ENCODE results near the gene NUP188.

DNA sequence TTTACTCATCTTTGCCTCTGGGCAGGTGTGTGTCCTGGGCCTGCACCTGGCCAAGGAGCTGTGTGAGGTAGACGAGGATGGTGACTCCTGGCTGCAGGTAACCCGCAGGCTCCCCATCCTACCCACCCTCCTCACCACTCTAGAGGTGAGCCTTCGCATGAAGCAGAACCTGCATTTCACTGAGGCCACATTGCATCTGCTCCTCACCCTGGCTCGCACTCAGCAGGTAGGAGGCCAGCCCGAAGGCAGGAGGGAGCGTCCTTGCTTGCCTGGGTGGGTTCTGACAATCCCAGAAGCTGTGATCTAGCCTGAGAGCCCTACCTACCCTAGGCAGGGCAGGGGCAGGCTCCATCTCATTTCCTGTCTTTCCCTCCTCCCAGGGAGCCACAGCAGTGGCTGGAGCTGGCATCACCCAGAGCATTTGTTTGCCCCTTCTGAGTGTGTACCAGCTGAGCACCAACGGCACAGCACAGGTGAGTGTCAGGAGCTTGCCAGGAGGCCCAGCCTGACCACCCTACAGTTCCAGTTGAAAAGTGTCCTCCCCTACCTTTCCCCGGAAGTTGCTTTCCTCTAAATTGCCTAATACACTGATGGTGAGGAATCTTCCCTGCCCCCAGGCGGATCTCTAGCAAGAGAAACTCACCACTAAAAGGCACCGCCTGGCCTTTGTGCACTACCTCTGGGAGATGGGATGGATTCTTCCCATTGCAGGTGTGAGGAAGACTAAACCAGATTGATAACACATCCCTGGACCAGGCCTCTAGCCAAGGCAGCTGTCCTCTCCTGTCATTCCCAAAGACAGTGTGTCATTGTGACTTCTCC, 54.2 kb downstream of the NUP188 start:
- TF ChIP-seq ZNF565 (CRISPR knock-in tag; conservative IDR thresholded peaks at IDR 0.05; ENCODE audit: low read depth) (no peak), ZFP30 (CRISPR knock-in tag; IDR thresholded peaks at IDR 0.05) (no peak), RARB (CRISPR knock-in tag; IDR thresholded peaks at IDR 0.05) (no peak), POU6F1 (CRISPR knock-in tag; IDR thresholded peaks at IDR 0.05; ENCODE audit: borderline replicate concordance, low read depth) (no peak), ZC3H10 (CRISPR knock-in tag; IDR thresholded peaks at IDR 0.05) (no peak), ARNTL (CRISPR knock-in tag; IDR thresholded peaks at IDR 0.05; ENCODE audit: borderline replicate concordance, low read depth) (no peak), SNAI2 (CRISPR knock-in tag; IDR thresholded peaks at IDR 0.05) (no peak)
- TF ChIP-seq, protein P1, sequence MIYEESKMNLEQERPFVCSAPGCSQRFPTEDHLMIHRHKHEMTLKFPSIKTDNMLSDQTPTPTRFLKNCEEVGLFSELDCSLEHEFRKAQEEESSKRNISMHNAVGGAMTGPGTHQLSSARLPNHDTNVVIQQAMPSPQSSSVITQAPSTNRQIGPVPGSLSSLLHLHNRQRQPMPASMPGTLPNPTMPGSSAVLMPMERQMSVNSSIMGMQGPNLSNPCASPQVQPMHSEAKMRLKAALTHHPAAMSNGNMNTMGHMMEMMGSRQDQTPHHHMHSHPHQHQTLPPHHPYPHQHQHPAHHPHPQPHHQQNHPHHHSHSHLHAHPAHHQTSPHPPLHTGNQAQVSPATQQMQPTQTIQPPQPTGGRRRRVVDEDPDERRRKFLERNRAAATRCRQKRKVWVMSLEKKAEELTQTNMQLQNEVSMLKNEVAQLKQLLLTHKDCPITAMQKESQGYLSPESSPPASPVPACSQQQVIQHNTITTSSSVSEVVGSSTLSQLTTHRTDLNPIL (CRISPR knock-in tag; IDR thresholded peaks at IDR 0.05; ENCODE audit: low read depth): no peak

Measured in SK-N-SH treated with all-trans-retinoic acid at 6 μM for 48 hours (cell line).